Nephron (organoid): Measurements from ENCODE around the gene MAGI1.

ENCODE experiments used
- H3K27ac Mint-ChIP-seq, 3 experiments: 2 replicates each; pipeline ENCODE4 v1.8.0; 2020; ENCODE audit warnings: mixed read lengths in 3 of 3, mild to moderate bottlenecking in 2 of 3, moderate library complexity in 1 of 3
- H3K27me3 Mint-ChIP-seq: 2 replicates; pipeline ENCODE4 v1.8.0; 2021; ENCODE audit warnings: low read depth, mild to moderate bottlenecking, moderate library complexity, mixed read lengths
- H3K36me3 Mint-ChIP-seq: 2 replicates; pipeline ENCODE4 v1.8.0; 2020; ENCODE audit warnings: low read depth, mixed read lengths
- H3K4me1 Mint-ChIP-seq: 2 replicates; pipeline ENCODE4 v1.8.0; 2020; ENCODE audit warnings: mixed read lengths
- H3K4me3 Mint-ChIP-seq, 3 experiments: 2 replicates each; pipeline ENCODE4 v1.8.0; 2020; ENCODE audit warnings: mild to moderate bottlenecking in 3 of 3, mixed read lengths in 3 of 3, moderate library complexity in 2 of 3
- H3K9me3 Mint-ChIP-seq: 2 replicates; pipeline ENCODE4 v1.8.0; 2020; ENCODE audit warnings: mixed read lengths
- TF ChIP-seq, protein P1 (sequence below), 3 experiments: fragments of 200-600 bp; sonication (generic); IDR thresholded peaks; one replicate each; pipeline ENCODE4 v1.5.0; 2021; ENCODE audit warnings: antibody characterized with exemption in 3 of 3; ENCODE audit not compliant: unreplicated experiment in 3 of 3

MAGI1 gene

DNA sequence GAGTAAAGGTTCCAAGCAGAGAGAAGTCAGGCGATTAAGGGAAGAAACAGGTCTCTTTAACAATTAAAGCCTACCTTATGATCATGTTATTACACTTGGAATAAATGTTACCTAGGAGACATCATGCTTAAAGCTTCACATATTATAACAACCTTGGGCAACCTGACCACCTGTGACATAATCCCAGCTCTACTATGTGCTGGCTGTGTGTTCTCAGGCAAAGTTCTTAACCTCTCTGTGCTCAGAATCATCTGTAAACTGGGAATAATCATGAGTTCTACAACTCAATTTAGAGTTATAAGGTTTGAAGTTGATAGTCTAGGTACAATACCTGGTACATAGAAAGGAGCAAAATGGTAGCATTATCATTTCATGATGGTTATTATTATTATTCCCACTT is 159.3 kb downstream of the MAGI1 start:
- no peak overlapping the region for H3K4me3 Mint-ChIP-seq
- TF ChIP-seq, protein P1, sequence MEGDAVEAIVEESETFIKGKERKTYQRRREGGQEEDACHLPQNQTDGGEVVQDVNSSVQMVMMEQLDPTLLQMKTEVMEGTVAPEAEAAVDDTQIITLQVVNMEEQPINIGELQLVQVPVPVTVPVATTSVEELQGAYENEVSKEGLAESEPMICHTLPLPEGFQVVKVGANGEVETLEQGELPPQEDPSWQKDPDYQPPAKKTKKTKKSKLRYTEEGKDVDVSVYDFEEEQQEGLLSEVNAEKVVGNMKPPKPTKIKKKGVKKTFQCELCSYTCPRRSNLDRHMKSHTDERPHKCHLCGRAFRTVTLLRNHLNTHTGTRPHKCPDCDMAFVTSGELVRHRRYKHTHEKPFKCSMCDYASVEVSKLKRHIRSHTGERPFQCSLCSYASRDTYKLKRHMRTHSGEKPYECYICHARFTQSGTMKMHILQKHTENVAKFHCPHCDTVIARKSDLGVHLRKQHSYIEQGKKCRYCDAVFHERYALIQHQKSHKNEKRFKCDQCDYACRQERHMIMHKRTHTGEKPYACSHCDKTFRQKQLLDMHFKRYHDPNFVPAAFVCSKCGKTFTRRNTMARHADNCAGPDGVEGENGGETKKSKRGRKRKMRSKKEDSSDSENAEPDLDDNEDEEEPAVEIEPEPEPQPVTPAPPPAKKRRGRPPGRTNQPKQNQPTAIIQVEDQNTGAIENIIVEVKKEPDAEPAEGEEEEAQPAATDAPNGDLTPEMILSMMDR (IDR thresholded peaks at IDR 0.05; ENCODE audit: unreplicated experiment in 3 of 3): no peak
- no peaks in the 10 kb centered on the region for H3K36me3 Mint-ChIP-seq
- peaks cover 20% of the 10 kb centered on the region for H3K4me1 Mint-ChIP-seq
- no peaks in the 10 kb centered on the region for H3K9me3 Mint-ChIP-seq
- no peaks in the 10 kb centered on the region for H3K27me3 Mint-ChIP-seq
- no peak overlapping the region for H3K27ac Mint-ChIP-seq

DNA sequence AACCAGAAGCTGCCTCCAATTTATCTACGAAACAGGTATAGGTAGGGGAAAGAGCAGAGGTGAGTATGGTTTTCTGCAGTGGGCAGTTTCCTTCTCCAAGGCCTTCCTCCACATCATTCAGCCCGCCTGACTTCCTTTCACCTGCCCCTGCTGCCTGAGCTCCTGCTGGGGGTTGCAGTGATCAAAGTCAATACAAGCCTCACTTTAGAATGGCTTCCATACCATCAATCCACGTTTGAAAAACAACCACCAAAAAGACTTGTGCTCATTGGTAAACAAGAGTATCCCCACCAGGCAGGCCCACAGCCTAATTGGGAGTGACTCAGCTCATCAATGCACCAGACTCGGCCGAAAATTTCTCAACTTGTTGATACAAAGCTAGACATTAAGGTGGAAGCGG is 159.9 kb downstream of the MAGI1 start:
- TF ChIP-seq, protein P1 (IDR thresholded peaks at IDR 0.05; ENCODE audit: unreplicated experiment in 3 of 3): no peak
- Mint-ChIP-seq H3K27me3 (no peaks in the 10 kb centered on the region), H3K4me1 (peaks cover 14% of the 10 kb centered on the region)

DNA sequence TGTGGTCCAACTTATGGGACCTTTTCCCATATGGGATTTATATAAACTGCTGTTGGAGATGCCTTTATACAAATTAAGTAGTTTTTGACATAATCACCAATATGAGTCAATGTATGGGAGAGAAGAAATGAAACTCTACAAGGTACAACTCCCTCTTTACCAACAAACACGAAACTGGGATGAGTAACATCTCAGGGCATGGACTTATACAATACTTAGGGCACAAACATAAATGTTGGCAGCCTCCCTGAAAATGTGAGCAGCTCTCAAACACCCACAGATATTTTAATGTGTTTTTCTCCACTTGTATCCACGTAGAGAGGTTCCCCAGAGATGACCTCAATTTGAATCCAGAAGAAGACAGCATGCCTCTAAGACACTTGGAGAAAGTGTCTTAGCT is 161.6 kb downstream of the MAGI1 start:
- no peak overlapping the region for H3K27ac Mint-ChIP-seq
- TF ChIP-seq, protein P1 (IDR thresholded peaks at IDR 0.05; ENCODE audit: unreplicated experiment in 3 of 3): no peak
- H3K36me3 Mint-ChIP-seq: no peaks in the 10 kb centered on the region
- H3K4me1 Mint-ChIP-seq: peaks cover 15% of the 10 kb centered on the region
- H3K9me3 Mint-ChIP-seq: no peaks in the 10 kb centered on the region
- no peaks in the 10 kb centered on the region for H3K27me3 Mint-ChIP-seq
- no peak overlapping the region for H3K4me3 Mint-ChIP-seq

More for the DNA sequence above, 159.9 kb downstream of the MAGI1 start:
- H3K4me3 Mint-ChIP-seq: no peak overlapping the region
- H3K9me3 Mint-ChIP-seq: no peaks in the 10 kb centered on the region
- H3K27ac Mint-ChIP-seq: no peak overlapping the region
- H3K36me3 Mint-ChIP-seq: no peaks in the 10 kb centered on the region

DNA sequence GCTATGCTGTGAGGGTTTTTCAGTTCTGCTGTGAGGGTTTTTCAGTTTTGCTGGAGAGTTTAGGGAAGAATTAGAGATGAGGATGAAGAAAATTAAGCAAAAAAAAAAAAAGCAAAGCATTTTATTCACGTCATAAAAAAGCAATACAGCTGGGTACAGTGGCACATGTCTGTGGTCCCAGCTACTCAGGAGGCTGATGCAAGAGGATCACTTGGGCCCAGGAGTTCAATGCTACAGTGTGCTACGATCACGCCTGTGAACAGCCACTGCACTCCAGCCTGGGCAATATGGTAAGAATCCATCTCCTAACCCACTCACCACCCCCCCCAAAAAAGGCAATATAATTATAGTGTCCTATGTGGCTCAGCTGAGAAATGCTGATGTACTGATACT is 162.7 kb downstream of the MAGI1 start:
- Mint-ChIP-seq H3K27me3 (no peaks in the 10 kb centered on the region), H3K27ac (no peak overlapping the region), H3K4me1 (peaks cover 21% of the 10 kb centered on the region), H3K4me3 (no peak overlapping the region), H3K36me3 (no peaks in the 10 kb centered on the region), H3K9me3 (no peaks in the 10 kb centered on the region)
- TF ChIP-seq, protein P1 (IDR thresholded peaks at IDR 0.05; ENCODE audit: unreplicated experiment in 3 of 3): no peak

DNA sequence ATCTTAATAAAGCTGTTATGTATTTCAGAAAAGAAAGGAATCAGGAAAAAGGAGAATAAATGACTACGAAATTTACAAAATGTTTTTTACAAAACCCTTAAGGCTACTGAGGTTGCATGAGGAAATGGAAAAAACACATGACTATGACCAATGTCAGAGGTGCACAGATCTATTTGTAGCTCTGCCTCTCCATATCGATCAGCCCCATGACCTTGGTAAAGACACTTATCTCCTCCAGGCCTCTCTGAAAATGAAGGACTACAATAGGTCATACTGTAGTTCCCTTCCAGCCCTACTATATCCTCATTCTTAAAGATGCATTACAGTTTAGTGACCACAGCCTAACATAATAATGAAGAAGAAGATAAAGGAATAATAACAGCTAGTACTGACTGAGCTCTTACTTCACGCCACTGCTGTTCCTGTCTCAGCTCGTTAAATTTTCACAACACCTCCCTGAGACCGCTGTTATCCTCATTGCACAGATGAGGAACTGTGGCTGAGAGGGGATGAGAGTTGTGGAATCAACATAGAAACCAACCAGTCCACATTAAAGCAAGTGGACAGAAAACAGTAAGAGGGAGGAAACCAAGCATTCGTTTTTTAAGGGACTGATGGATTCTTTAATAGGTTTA is 163.2 kb downstream of the MAGI1 start:
- TF ChIP-seq, protein P1 (IDR thresholded peaks at IDR 0.05; ENCODE audit: unreplicated experiment in 3 of 3): no peak
- H3K36me3 Mint-ChIP-seq: no peaks in the 10 kb centered on the region
- no peaks in the 10 kb centered on the region for H3K27me3 Mint-ChIP-seq
- no peak overlapping the region for H3K4me3 Mint-ChIP-seq
- peaks cover 23% of the 10 kb centered on the region for H3K4me1 Mint-ChIP-seq
- peak overlapping the region in 1 of 3 experiments; percentile 20 for H3K27ac Mint-ChIP-seq
- no peaks in the 10 kb centered on the region for H3K9me3 Mint-ChIP-seq

DNA sequence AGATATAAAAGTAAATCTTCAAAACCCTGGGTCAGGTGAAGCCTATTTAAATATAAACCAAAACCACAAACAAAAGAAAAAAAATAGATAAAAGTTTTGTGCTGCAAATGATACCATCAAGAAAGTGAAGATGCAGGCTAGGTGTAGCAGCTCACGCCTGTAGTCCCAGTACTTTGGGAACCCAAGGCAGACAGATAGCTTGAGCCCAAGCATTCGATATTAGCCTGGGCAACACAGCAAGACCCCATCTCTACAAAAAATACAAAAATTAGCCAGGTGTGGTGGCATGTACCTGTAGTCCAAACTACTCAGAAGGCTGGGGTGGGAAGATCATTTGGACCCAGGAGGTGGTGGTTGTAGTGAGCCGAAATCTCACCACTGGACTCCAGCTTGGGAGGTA is 164.8 kb downstream of the MAGI1 start:
- Mint-ChIP-seq H3K9me3 (no peaks in the 10 kb centered on the region), H3K27me3 (no peaks in the 10 kb centered on the region), H3K36me3 (no peaks in the 10 kb centered on the region), H3K27ac (no peak overlapping the region), H3K4me3 (no peak overlapping the region), H3K4me1 (peaks cover 32% of the 10 kb centered on the region)
- TF ChIP-seq, protein P1 (IDR thresholded peaks at IDR 0.05; ENCODE audit: unreplicated experiment in 3 of 3): no peak
